Testis (tissue), 5 donors: Measurements from ENCODE around the gene PDP2. TPM values are rescaled to one million over a fixed set of nuclear protein-coding genes. Genes with fewer than 3 reads are reported as not detected.

Experiments
- DNase-seq: peaks from one replicate; pipeline ENCODE4 v3.0.0-alpha.2; 2019
- H3K27ac ChIP-seq, 2 donors: fragments of 200-600 bp; sonication (generic); one replicate each; pipeline ENCODE4 v1.5.1; 2019
- H3K27me3 ChIP-seq: fragments of 200-600 bp; sonication (generic); one replicate; pipeline ENCODE4 v1.5.1; 2019
- H3K36me3 ChIP-seq: fragments of 200-600 bp; sonication (generic); one replicate; pipeline ENCODE4 v1.5.1; 2017; ENCODE audit warnings: low read depth; ENCODE audit errors: missing control alignments
- H3K4me1 ChIP-seq: fragments of 200-600 bp; sonication (generic); one replicate; pipeline ENCODE4 v1.5.1; 2019
- H3K4me3 ChIP-seq, 2 donors: fragments of 200-600 bp; sonication (generic); one replicate each; pipeline ENCODE4 v1.5.1; 2017 to 2019
- H3K9me3 ChIP-seq: fragments of 200-600 bp; sonication (generic); one replicate; pipeline ENCODE4 v1.5.1; 2017
- POLR2A ChIP-seq: fragments of 450-650 bp; IDR thresholded peaks from one replicate; pipeline ENCODE4 v1.6.1; 2017; ENCODE audit warnings: antibody characterized with exemption, mild to moderate bottlenecking, moderate library complexity
- whole genome bisulfite sequencing, 2 donors: methylation state at CpG; one replicate each; pipeline ENCODE4 v1.1.5; 2018; 5-methylcytosine and 5-hydroxymethylcytosine counted together
- intact Hi-C: fragments of 100-400 bp; cut with DNase I; formaldehyde crosslinking; loops from one replicate; pipeline ENCODE4 v1.15.1; 2023; ENCODE audit warnings: low total_unique reads
- long read RNA-seq, 2 donors: transcript quantifications; one replicate each; lab custom pipeline, GENCODE V29; 2026
- polyA plus RNA-seq: library from polyadenylated mRNA; stranded (reverse); fragments of 350-450 nt; fragmentation: Illumina TruSeq; extraction: RNeasy Lipid Tissue Mini Kit (QIAGEN cat#74804); gene quantifications from one replicate; pipeline ENCODE4 v1.2.3, GENCODE V29; 2014; ENCODE audit warnings: low read depth, low replicate concordance; ENCODE audit not compliant: insufficient read depth
- total RNA-seq, 2 donors: library from RNA; depleted of rRNA; stranded (reverse); fragments of >200 nt; gene quantifications; one replicate each; pipeline ENCODE4 v1.2.3, GENCODE V29; 2016
- TF ChIP-seq, protein P1 (sequence below), 3 experiments: fragments of 450-650 bp in 2 of 3; fragments of 200-600 bp in 1 of 3; sonication (generic) in 1 of 3; IDR thresholded peaks; one replicate each; pipeline ENCODE4 v1.5.1; 2016 to 2019; ENCODE audit warnings: antibody characterized with exemption in 3 of 3, mild to moderate bottlenecking in 2 of 3, moderate library complexity in 1 of 3

PDP2 gene, protein sequence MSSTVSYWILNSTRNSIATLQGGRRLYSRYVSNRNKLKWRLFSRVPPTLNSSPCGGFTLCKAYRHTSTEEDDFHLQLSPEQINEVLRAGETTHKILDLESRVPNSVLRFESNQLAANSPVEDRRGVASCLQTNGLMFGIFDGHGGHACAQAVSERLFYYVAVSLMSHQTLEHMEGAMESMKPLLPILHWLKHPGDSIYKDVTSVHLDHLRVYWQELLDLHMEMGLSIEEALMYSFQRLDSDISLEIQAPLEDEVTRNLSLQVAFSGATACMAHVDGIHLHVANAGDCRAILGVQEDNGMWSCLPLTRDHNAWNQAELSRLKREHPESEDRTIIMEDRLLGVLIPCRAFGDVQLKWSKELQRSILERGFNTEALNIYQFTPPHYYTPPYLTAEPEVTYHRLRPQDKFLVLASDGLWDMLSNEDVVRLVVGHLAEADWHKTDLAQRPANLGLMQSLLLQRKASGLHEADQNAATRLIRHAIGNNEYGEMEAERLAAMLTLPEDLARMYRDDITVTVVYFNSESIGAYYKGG
- total RNA-seq (10 to 100 TPM; 22.9 to 23.9 TPM), polyA plus RNA-seq (14.0 TPM)
- long read RNA-seq, donor 1, full-length matches to known transcripts: 3 of 3 reads
- long read RNA-seq, donor 1, partial matches to known transcripts: 0 of 3 reads
- long read RNA-seq, donor 1, other reads (novel, unspliced or antisense): 0 of 3 reads
- long read RNA-seq, donor 2, full-length matches to known transcripts: 3 of 3 reads
- long read RNA-seq, donor 2, partial matches to known transcripts: 0 of 3 reads
- long read RNA-seq, donor 2, other reads (novel, unspliced or antisense): 0 of 3 reads

- Histone ChIP-seq H3K4me1 (peaks cover 15% of the 10 kb centered on the region), H3K9me3 (no peaks in the 10 kb centered on the region), H3K36me3 (no peaks in the 10 kb centered on the region), H3K27me3 (no peaks in the 10 kb centered on the region), H3K27ac (peak within 1 kb of the TSS; percentile 72 to 84), H3K4me3 (peak within 1 kb of the TSS; percentile 80 to 87)
- intact Hi-C loops: no loop called here
- DNase-seq: peak; percentile 99
- 0 to 1% methylated on average over 15 to 41 of the region's 58 CpGs for WGBS, 2 donors
- TF ChIP-seq, protein P1, sequence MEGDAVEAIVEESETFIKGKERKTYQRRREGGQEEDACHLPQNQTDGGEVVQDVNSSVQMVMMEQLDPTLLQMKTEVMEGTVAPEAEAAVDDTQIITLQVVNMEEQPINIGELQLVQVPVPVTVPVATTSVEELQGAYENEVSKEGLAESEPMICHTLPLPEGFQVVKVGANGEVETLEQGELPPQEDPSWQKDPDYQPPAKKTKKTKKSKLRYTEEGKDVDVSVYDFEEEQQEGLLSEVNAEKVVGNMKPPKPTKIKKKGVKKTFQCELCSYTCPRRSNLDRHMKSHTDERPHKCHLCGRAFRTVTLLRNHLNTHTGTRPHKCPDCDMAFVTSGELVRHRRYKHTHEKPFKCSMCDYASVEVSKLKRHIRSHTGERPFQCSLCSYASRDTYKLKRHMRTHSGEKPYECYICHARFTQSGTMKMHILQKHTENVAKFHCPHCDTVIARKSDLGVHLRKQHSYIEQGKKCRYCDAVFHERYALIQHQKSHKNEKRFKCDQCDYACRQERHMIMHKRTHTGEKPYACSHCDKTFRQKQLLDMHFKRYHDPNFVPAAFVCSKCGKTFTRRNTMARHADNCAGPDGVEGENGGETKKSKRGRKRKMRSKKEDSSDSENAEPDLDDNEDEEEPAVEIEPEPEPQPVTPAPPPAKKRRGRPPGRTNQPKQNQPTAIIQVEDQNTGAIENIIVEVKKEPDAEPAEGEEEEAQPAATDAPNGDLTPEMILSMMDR (IDR thresholded peaks at IDR 0.05): no peak
- TF ChIP-seq POLR2A: no peak
Measured at GRCh38 chr16:66880288-66881013, at the start of gene PDP2. PDP2 (plus strand) TSS chr16:66880515; CDS start chr16:66884285, 3,770 bp downstream.

DNA sequence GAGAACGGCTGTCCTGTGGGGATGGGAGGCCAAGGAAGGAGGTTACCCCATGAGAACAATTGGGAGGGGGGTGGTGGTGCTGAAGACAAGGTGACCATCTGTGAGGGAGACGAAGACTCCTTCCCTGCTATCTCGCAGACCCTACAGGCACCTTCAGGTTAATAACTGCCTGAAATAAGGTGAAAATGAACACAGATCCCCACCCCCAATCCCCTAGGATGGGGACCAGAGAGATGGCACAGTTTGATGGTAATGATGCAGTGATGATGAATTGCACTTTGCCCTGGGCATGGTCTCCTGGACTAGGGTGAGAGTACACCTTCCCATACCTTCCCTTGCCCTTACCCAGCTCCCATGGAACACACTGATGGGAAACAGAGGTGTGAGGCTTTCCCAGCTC, 48.1 kb upstream of the PDP2 start:
- no peak overlapping the region for H3K4me3 ChIP-seq
- no peaks in the 10 kb centered on the region for H3K36me3 ChIP-seq
- H3K27ac ChIP-seq: no peak overlapping the region
- TF ChIP-seq, protein P1 (IDR thresholded peaks at IDR 0.05): no peak
- TF ChIP-seq POLR2A: no peak
- no peaks in the 10 kb centered on the region for H3K9me3 ChIP-seq
- WGBS, 2 donors: 72 to 80% methylated on average over 3 of the region's 3 CpGs
- intact Hi-C loops: no loop called here
- no peaks in the 10 kb centered on the region for H3K27me3 ChIP-seq
- H3K4me1 ChIP-seq: peaks cover 14% of the 10 kb centered on the region
- DNase-seq: no peak

DNA sequence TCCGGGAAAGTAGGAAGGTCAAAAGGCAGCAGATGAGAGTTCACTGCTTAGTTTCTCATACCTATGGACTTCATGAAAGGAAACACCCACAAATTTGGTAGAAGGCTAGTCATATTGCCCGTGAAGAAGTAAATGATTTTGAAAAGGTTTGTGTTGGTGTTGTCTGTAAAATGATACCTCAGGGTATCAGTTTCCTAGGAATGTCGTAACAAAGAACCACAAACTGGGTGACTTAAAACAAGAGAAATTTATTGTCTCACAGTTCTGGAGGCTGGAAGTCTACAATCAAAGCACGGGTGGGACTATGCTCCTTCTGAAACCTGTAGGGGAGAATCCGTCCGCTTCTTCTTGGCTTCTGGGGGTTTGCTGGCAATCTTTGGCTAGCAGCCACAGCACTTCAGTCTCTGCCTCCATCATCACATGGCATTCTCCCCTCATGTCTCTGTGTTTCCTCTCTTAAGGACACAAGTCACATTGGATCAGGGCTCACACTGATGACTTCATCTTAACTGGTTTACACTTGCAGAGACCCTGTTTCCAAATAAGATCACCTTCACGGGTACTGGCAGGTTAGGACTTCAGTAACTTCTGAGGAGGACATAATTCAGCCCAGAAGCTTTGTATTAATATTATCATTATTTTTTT, 47.5 kb upstream of the PDP2 start:
- no peak for TF ChIP-seq POLR2A
- TF ChIP-seq, protein P1 (IDR thresholded peaks at IDR 0.05): no peak
- Histone ChIP-seq H3K4me1 (peaks cover 14% of the 10 kb centered on the region), H3K27ac (no peak overlapping the region), H3K4me3 (no peak overlapping the region), H3K36me3 (no peaks in the 10 kb centered on the region), H3K27me3 (no peaks in the 10 kb centered on the region), H3K9me3 (no peaks in the 10 kb centered on the region)
- DNase-seq: no peak
- 76 to 82% methylated on average over 7 of the region's 7 CpGs for WGBS, 2 donors
- intact Hi-C loops: no loop called here

- intact Hi-C loops: no loop called here
- Histone ChIP-seq H3K4me3 (no peak overlapping the region), H3K27ac (no peak overlapping the region), H3K4me1 (peaks cover 3% of the 10 kb centered on the region), H3K27me3 (no peaks in the 10 kb centered on the region), H3K36me3 (no peaks in the 10 kb centered on the region), H3K9me3 (no peaks in the 10 kb centered on the region)
- 87 to 92% methylated on average over 5 of the region's 5 CpGs for WGBS, 2 donors
- TF ChIP-seq POLR2A: no peak
- TF ChIP-seq, protein P1 (IDR thresholded peaks at IDR 0.05): no peak
- no peak for DNase-seq
Measured at GRCh38 chr16:66834746-66835145, 45.6 kb upstream of the PDP2 start.
